Small intestine (tissue), 7 donors: ENCODE measurements around the gene ADAMTSL4. TPM values are rescaled to one million over a fixed set of nuclear protein-coding genes. Genes with fewer than 3 reads are reported as not detected.
A peak's percentile ranks its signal among the peaks of the same experiment; 100 is the strongest.

Experiments
- DNase-seq, 2 donors: peaks; one replicate each; pipeline versions ENCODE4 v3.0.0 to v3.0.0-alpha.2; 2013
- FAIRE-seq: peaks from 2 replicates; lab custom pipeline; 2012; peaks lifted over from hg19 to GRCh38; lab: Jason Lieb, UNC
- H3K27ac ChIP-seq, 3 donors: one replicate each; pipeline ENCODE4 v1.5.1; 2013; ENCODE audit warnings: low read length in 2 of 3, mild to moderate bottlenecking in 2 of 3, control low read depth in 1 of 3, inconsistent platforms in 1 of 3, low read depth in 1 of 3, moderate library complexity in 1 of 3
- H3K27me3 ChIP-seq, 3 donors: one replicate each; pipeline ENCODE4 v1.6.1; 2013; ENCODE audit warnings: low read length in 3 of 3, inconsistent platforms in 1 of 3; ENCODE audit not compliant: control insufficient read depth in 3 of 3, insufficient read depth in 3 of 3
- H3K36me3 ChIP-seq, 3 donors: one replicate each; pipeline ENCODE4 v1.6.1; 2013; ENCODE audit warnings: low read length in 3 of 3, inconsistent platforms in 1 of 3, low read depth in 1 of 3, mild to moderate bottlenecking in 1 of 3, moderate library complexity in 1 of 3; ENCODE audit not compliant: control insufficient read depth in 3 of 3, insufficient read depth in 2 of 3
- H3K4me1 ChIP-seq, 3 donors: one replicate each; pipeline ENCODE4 v1.6.1; 2013; ENCODE audit warnings: low read length in 2 of 3, inconsistent platforms in 1 of 3, low read depth in 1 of 3, mild to moderate bottlenecking in 1 of 3, moderate library complexity in 1 of 3; ENCODE audit not compliant: control insufficient read depth in 3 of 3, insufficient read depth in 2 of 3
- H3K4me3 ChIP-seq, 3 donors: one replicate each; pipeline ENCODE4 v1.5.1; 2013; ENCODE audit warnings: low read length in 3 of 3, control low read depth in 1 of 3, inconsistent platforms in 1 of 3, low read depth in 1 of 3, mild to moderate bottlenecking in 1 of 3, moderate library complexity in 1 of 3
- H3K9me3 ChIP-seq, 2 donors: one replicate each; pipeline ENCODE4 v1.6.1; 2013; ENCODE audit warnings: low read depth in 1 of 2, low read length in 1 of 2; ENCODE audit not compliant: control insufficient read depth in 2 of 2, insufficient read depth in 1 of 2
- WGBS, 3 donors: extraction: QIAGEN DNeasy Blood & Tissue Kit; methylation state at CpG; one replicate each; pipeline ENCODE4 v1.1.7; 2013; 5-methylcytosine and 5-hydroxymethylcytosine counted together
- polyA plus RNA-seq, 4 donors: library from polyadenylated mRNA; stranded (reverse) in 3 of 4; unstranded in 1 of 4; fragments of 200-250 nt in 3 of 4; fragments of 120-200 nt in 1 of 4; gene quantifications; one replicate each; pipeline versions ENCODE4 v1.2.1 to v1.2.3, GENCODE V29; 2013
- donor health status: healthy with polysubstance abuse.
- donor health status: control.
- donor health status: control.
- donor health status: Bipolar disorder and iron deficiency.
- donor health status: healthy.

The ADAMTSL4 gene
- polyA plus RNA-seq, 4 donors, result 0.27 to 16.1 (median 7.0) TPM

- no peak for FAIRE-seq
- 87 to 90% (median 87%) methylated on average over 19 of the region's 19 CpGs for WGBS, 3 donors
- H3K4me3 ChIP-seq, result no peak overlapping the region
- no peak for DNase-seq
- H3K36me3 ChIP-seq, result peaks cover 0 to 45% (median 0%) of the 10 kb centered on the region in 3 donors
- no peak overlapping the region for H3K27ac ChIP-seq
- peaks cover 0 to 23% (median 5%) of the 10 kb centered on the region in 3 donors for H3K4me1 ChIP-seq
- H3K9me3 ChIP-seq, result no peaks in the 10 kb centered on the region
- peaks cover 0 to 5% (median 0%) of the 10 kb centered on the region in 3 donors for H3K27me3 ChIP-seq
Observed at GRCh38 chr1:150555198-150555970, 6.2 kb downstream of the ADAMTSL4 start.

- H3K27me3 ChIP-seq, result no peaks in the 10 kb centered on the region
- H3K9me3 ChIP-seq, result no peaks in the 10 kb centered on the region
- no peak for FAIRE-seq
- 80 to 89% (median 85%) methylated on average over 21 to 26 of the region's 26 CpGs for WGBS, 3 donors
- no peak overlapping the region for H3K27ac ChIP-seq
- peaks cover 0 to 45% (median 0%) of the 10 kb centered on the region in 3 donors for H3K36me3 ChIP-seq
- H3K4me1 ChIP-seq, result peaks cover 3 to 28% (median 10%) of the 10 kb centered on the region in 3 donors
- H3K4me3 ChIP-seq, result no peak overlapping the region
- peak in 1 of 2 donors; percentile 2 for DNase-seq
Observed at GRCh38 chr1:150555971-150556865, 7.0 kb downstream of the ADAMTSL4 start.

- DNase-seq, result no peak
- WGBS, 3 donors, result 87 to 90% (median 90%) methylated on average over 24 to 26 of the region's 26 CpGs
- no peak overlapping the region for H3K27ac ChIP-seq
- H3K36me3 ChIP-seq, result peaks cover 0 to 45% (median 0%) of the 10 kb centered on the region in 3 donors
- H3K4me3 ChIP-seq, result no peak overlapping the region
- H3K27me3 ChIP-seq, result no peaks in the 10 kb centered on the region
- H3K4me1 ChIP-seq, result peaks cover 3 to 28% (median 6%) of the 10 kb centered on the region in 3 donors
- FAIRE-seq, result no peak
- H3K9me3 ChIP-seq, result no peaks in the 10 kb centered on the region
Observed at GRCh38 chr1:150557065-150557600, 7.9 kb downstream of the ADAMTSL4 start.

- H3K4me3 ChIP-seq, result no peak overlapping the region
- H3K4me1 ChIP-seq, result peaks cover 3 to 29% (median 7%) of the 10 kb centered on the region in 3 donors
- no peaks in the 10 kb centered on the region for H3K27me3 ChIP-seq
- WGBS, 3 donors, result 85 to 87% (median 85%) methylated on average over 13 to 15 of the region's 15 CpGs
- H3K9me3 ChIP-seq, result no peaks in the 10 kb centered on the region
- FAIRE-seq (no peak), DNase-seq (peak in 1 of 2 donors; percentile 1)
- H3K27ac ChIP-seq, result no peak overlapping the region
- H3K36me3 ChIP-seq, result peaks cover 0 to 47% (median 0%) of the 10 kb centered on the region in 3 donors
Observed at GRCh38 chr1:150557813-150558212, 8.6 kb downstream of the ADAMTSL4 start.

GRCh38 chr1:150558303-150558704 lies 9.1 kb downstream of the ADAMTSL4 start:
- 82 to 85% (median 83%) methylated on average over 15 of the region's 15 CpGs for WGBS, 3 donors
- Histone ChIP-seq H3K36me3 (peaks cover 0 to 48% (median 0%) of the 10 kb centered on the region in 3 donors), H3K27ac (no peak overlapping the region), H3K27me3 (no peaks in the 10 kb centered on the region), H3K4me3 (no peak overlapping the region), H3K4me1 (peaks cover 3 to 29% (median 12%) of the 10 kb centered on the region in 3 donors), H3K9me3 (no peaks in the 10 kb centered on the region)
- FAIRE-seq (no peak), DNase-seq (no peak)

- peaks cover 0 to 48% (median 0%) of the 10 kb centered on the region in 3 donors for H3K36me3 ChIP-seq
- no peak overlapping the region for H3K4me3 ChIP-seq
- no peaks in the 10 kb centered on the region for H3K27me3 ChIP-seq
- FAIRE-seq (no peak), DNase-seq (no peak)
- 70 to 91% (median 87%) methylated on average over 28 of the region's 28 CpGs for WGBS, 3 donors
- H3K27ac ChIP-seq, result no peak overlapping the region
- H3K4me1 ChIP-seq, result peaks cover 4 to 36% (median 16%) of the 10 kb centered on the region in 3 donors
- H3K9me3 ChIP-seq, result no peaks in the 10 kb centered on the region
Observed at GRCh38 chr1:150558761-150559655, 9.8 kb downstream of the ADAMTSL4 start.

GRCh38 chr1:150559656-150560010 lies 10.4 kb downstream of the ADAMTSL4 start:
- Histone ChIP-seq H3K27me3 (no peaks in the 10 kb centered on the region), H3K36me3 (peaks cover 0 to 43% (median 0%) of the 10 kb centered on the region in 3 donors), H3K9me3 (no peaks in the 10 kb centered on the region), H3K4me1 (peaks cover 4 to 42% (median 21%) of the 10 kb centered on the region in 3 donors), H3K4me3 (no peak overlapping the region), H3K27ac (peak overlapping the region in 1 of 3 donors; percentile 11)
- DNase-seq, result no peak
- FAIRE-seq, result no peak
- 63 to 73% (median 71%) methylated on average over 10 of the region's 10 CpGs for WGBS, 3 donors
